OCI-LY7 (cell line): ENCODE measurements around the gene NLRP3. TPM values are rescaled to one million over a fixed set of nuclear protein-coding genes. Genes with fewer than 3 reads are reported as not detected.

Source experiments
- BruUV-seq: library from RNA; stranded (reverse); fragments of 400-500 nt; replicated peaks from 2 replicates; lab custom pipeline; 2021; lab: Mats Ljungman, UMichigan
- CTCF ChIA-PET: fragments of 300-600 bp; sonication (Branson Sonifier 250); formaldehyde crosslinking; loops from one replicate; lab custom pipeline; 2022; ENCODE audit warnings: antibody characterized with exemption; ENCODE audit not compliant: unreplicated experiment; lab: Charles Lee
- POLR2A ChIA-PET: fragments of 300-600 bp; sonication (Branson Sonifier 250); formaldehyde crosslinking; loops from one replicate; lab custom pipeline; 2022; ENCODE audit warnings: antibody characterized with exemption; lab: Charles Lee
- DNase-seq: peaks from one replicate; pipeline ENCODE4 v3.0.0-alpha.2; 2015; ENCODE audit warnings: low spot score
- H2AFZ ChIP-seq: fragments of 200-600 bp; sonication (generic), shearing (Covaris generic); 2 replicates; pipeline ENCODE4 v1.6.1; 2014; ENCODE audit warnings: mild to moderate bottlenecking, antibody characterized with exemption, low read length, moderate library complexity
- H3K27ac ChIP-seq: fragments of 200-600 bp; sonication (generic); 2 replicates; pipeline ENCODE4 v1.5.1; 2014; ENCODE audit warnings: mixed run types, low read depth, mild to moderate bottlenecking, moderate library complexity, low read length, inconsistent platforms; ENCODE audit not compliant: poor library complexity, severe bottlenecking
- H3K36me3 ChIP-seq: fragments of 200-600 bp; sonication (generic); 2 replicates; pipeline ENCODE4 v1.6.1; 2014; ENCODE audit warnings: mild to moderate bottlenecking, antibody characterized with exemption, low read length, moderate library complexity, mixed read lengths; ENCODE audit not compliant: insufficient read depth
- H3K4me1 ChIP-seq: fragments of 200-600 bp; sonication (generic); 2 replicates; pipeline ENCODE4 v1.5.1; 2014; ENCODE audit warnings: mild to moderate bottlenecking, low read length; ENCODE audit not compliant: insufficient read depth, poor library complexity, severe bottlenecking
- H3K4me2 ChIP-seq: fragments of 200-600 bp; sonication (generic); 2 replicates; pipeline ENCODE4 v1.6.1; 2014; ENCODE audit warnings: mild to moderate bottlenecking, low read length
- H3K4me3 ChIP-seq: fragments of 200-600 bp; sonication (generic); 2 replicates; pipeline ENCODE4 v1.5.1; 2014; ENCODE audit warnings: mild to moderate bottlenecking, low read depth, low read length; ENCODE audit not compliant: poor library complexity, severe bottlenecking
- H3K79me2 ChIP-seq: fragments of 200-600 bp; sonication (generic); 2 replicates; pipeline ENCODE4 v1.6.1; 2016; ENCODE audit warnings: low read depth, mild to moderate bottlenecking, low read length, moderate library complexity, mixed read lengths; ENCODE audit not compliant: insufficient read depth
- H3K9me2 ChIP-seq: fragments of 200-600 bp; sonication (generic); 2 replicates; pipeline ENCODE4 v1.6.1; 2016; ENCODE audit warnings: mild to moderate bottlenecking, low read length, mixed read lengths; ENCODE audit not compliant: insufficient read depth
- H3K9me3 ChIP-seq: fragments of 200-600 bp; sonication (generic); 2 replicates; pipeline ENCODE4 v1.6.1; 2014; ENCODE audit warnings: mild to moderate bottlenecking, mixed run types, low read length, mixed read lengths
- H4K20me1 ChIP-seq: fragments of 200-600 bp; sonication (generic); 2 replicates; pipeline ENCODE4 v1.6.1; 2014; ENCODE audit warnings: mild to moderate bottlenecking, antibody characterized with exemption, low read length, moderate library complexity, mixed read lengths; ENCODE audit not compliant: insufficient read depth
- CTCF ChIP-seq: fragments of 200-600 bp; sonication (generic); conservative IDR thresholded peaks from 2 replicates; pipeline ENCODE4 v1.5.1; 2014; ENCODE audit warnings: mild to moderate bottlenecking, antibody characterized with exemption, low read length, moderate library complexity, mixed read lengths
- EZH2phosphoT487 ChIP-seq: fragments of 200-600 bp; sonication (generic); IDR thresholded peaks from 2 replicates; pipeline ENCODE4 v1.6.1; 2018; ENCODE audit warnings: low read depth, borderline replicate concordance, mild to moderate bottlenecking, mixed run types, antibody characterized with exemption, low read length, moderate library complexity, mixed read lengths
- intact Hi-C: fragments of 100-400 bp; cut with micrococcal nuclease; formaldehyde crosslinking; loops from one replicate; pipeline ENCODE4 v1.10.0; 2022; ENCODE audit not compliant: unreplicated experiment
- total RNA-seq, 2 experiments: library from RNA; depleted of rRNA in 1 of 2; stranded (reverse); fragments of >200 nt in 1 of 2; shearing (Covaris generic) in 1 of 2; gene quantifications; 2 replicates each; pipeline ENCODE4 v1.2.3, GENCODE V29; 2014 to 2022

Gene NLRP3
- total RNA-seq, 2 experiments from 2014 or later = not detected

DNA sequence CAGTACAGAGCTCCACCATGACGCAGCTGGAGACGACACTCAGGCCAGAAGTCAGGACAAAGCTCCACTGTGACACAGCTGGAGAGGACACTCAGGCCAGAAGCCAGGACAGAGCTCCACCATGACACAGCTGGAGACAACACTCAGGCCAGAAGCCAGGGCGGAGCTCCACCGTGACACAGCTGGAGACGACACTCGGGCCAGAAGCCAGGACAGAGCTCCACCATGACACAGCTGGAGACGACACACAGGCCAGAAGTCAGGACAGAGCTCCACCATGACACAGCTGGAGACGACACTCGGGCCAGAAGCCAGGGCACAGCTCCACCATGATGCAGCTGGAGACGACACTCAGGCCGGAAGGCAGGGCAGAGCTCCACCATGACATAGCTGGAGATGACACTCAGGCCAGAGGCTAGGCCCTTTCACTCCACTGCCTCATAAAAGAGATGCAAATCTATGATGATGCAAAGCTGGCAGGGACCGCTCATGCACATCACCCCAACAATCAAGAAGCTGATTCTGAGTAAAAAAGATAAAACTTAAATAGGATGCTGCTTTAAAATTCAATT lies 55.6 kb downstream of the NLRP3 start:
- TF ChIP-seq EZH2phosphoT487 = no peak
- TF ChIP-seq CTCF = no peak
- Histone ChIP-seq H3K27ac (no peak overlapping the region), H3K79me2 (no peaks in the 10 kb centered on the region), H3K4me1 (no peaks in the 10 kb centered on the region), H2AFZ (no peak overlapping the region), H4K20me1 (no peaks in the 10 kb centered on the region), H3K4me3 (no peak overlapping the region), H3K9me3 (no peaks in the 10 kb centered on the region), H3K4me2 (no peak overlapping the region), H3K9me2 (no peaks in the 10 kb centered on the region), H3K36me3 (no peaks in the 10 kb centered on the region)
- DNase-seq = no peak
- ChIA-PET CTCF (no interaction called here), POLR2A (no interaction called here)
- intact Hi-C loops = no loop called here
- no TSS peak for BruUV-seq

- no peaks in the 10 kb centered on the region for H3K9me2 ChIP-seq
- no peaks in the 10 kb centered on the region for H4K20me1 ChIP-seq
- H3K9me3 ChIP-seq = no peaks in the 10 kb centered on the region
- TF ChIP-seq CTCF (no peak), EZH2phosphoT487 (no peak)
- intact Hi-C loops = no loop called here
- no peaks in the 10 kb centered on the region for H3K36me3 ChIP-seq
- H3K4me3 ChIP-seq = no peak overlapping the region
- no peak overlapping the region for H2AFZ ChIP-seq
- no peak for DNase-seq
- BruUV-seq = no TSS peak
- H3K4me1 ChIP-seq = no peaks in the 10 kb centered on the region
- no peak overlapping the region for H3K27ac ChIP-seq
- ChIA-PET POLR2A (no interaction called here), CTCF (no interaction called here)
- H3K79me2 ChIP-seq = no peaks in the 10 kb centered on the region
- no peak overlapping the region for H3K4me2 ChIP-seq
Measured at GRCh38 chr1:247472035-247472434, 56.1 kb downstream of the NLRP3 start.

DNA sequence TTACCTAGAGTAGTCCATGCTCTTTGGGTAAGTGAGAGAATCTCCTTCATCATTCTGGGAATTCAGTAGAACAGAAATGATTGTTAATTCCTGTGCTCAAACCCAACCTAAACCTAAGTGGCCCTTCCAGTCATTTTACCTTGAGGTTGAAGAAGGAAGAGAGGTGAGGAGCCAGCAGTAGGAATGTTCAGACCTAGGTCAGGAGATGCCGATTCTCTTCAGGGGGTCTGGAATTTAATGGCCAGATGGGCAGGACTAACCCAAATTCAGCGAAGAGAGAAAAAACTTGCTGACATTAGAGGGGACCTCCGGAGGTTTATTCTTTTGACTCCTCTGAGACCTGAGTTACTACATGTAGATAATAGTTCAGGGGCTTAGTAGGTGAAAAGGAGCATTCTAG lies 58.4 kb downstream of the NLRP3 start:
- no peaks in the 10 kb centered on the region for H3K79me2 ChIP-seq
- no peak overlapping the region for H3K4me2 ChIP-seq
- H3K9me3 ChIP-seq = no peaks in the 10 kb centered on the region
- POLR2A ChIA-PET = interaction anchor here (0.7 kb wide), 1 partner anchor 39 kb away, joined by 3 read pairs; no protein-coding TSS in a partner anchor
- no peak for TF ChIP-seq CTCF
- TF ChIP-seq EZH2phosphoT487 = no peak
- H2AFZ ChIP-seq = no peak overlapping the region
- BruUV-seq = no TSS peak
- no peak overlapping the region for H3K27ac ChIP-seq
- no peak overlapping the region for H3K4me3 ChIP-seq
- intact Hi-C loops = no loop called here
- CTCF ChIA-PET = no interaction called here
- H4K20me1 ChIP-seq = no peaks in the 10 kb centered on the region
- H3K4me1 ChIP-seq = no peaks in the 10 kb centered on the region
- no peaks in the 10 kb centered on the region for H3K9me2 ChIP-seq
- H3K36me3 ChIP-seq = no peaks in the 10 kb centered on the region
- DNase-seq = no peak
